ENCODE measurements around the gene ARL2BP.

DNA sequence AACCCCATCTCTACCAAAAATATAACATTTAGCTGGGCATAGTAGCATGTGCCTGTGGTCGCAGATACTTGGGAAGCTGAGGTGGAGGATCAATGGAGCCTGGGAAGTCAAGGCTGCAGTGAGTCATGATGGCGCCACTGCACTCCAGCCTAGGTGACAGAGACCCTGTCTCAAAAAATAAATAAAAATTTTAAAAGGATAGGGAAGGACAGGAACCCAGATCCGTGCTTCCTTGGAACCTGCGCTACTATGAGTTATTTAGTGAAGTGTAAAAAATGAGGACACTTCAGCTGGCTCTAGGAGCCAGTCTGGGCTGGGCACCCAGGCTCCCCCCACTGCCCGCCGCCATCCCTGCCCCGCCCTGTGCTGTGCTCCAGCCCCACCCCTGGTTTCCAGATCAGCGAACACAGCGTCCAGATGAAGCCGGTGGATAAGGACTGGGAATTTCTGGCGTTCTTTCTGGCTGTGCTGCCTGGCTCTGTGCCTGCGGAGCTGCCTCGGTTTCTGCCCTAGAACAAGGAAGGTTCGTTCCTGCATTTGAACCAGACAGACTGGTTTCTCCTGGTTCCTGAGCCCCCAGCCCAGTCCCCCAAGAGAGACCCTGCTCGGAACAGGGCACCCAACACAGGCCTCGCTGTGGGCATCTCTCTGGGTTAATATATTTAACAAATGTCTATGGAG lies 20.9 kb downstream of the ARL2BP start:
- TF ChIP-seq, protein P1, sequence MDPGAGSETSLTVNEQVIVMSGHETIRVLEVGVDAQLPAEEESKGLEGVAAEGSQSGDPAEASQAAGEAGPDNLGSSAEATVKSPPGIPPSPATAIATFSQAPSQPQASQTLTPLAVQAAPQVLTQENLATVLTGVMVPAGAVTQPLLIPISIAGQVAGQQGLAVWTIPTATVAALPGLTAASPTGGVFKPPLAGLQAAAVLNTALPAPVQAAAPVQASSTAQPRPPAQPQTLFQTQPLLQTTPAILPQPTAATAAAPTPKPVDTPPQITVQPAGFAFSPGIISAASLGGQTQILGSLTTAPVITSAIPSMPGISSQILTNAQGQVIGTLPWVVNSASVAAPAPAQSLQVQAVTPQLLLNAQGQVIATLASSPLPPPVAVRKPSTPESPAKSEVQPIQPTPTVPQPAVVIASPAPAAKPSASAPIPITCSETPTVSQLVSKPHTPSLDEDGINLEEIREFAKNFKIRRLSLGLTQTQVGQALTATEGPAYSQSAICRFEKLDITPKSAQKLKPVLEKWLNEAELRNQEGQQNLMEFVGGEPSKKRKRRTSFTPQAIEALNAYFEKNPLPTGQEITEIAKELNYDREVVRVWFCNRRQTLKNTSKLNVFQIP (CRISPR knock-in tag; IDR thresholded peaks at IDR 0.05; ENCODE audit: borderline replicate concordance, low read depth): no peak
- TF ChIP-seq ARNTL (CRISPR knock-in tag; IDR thresholded peaks at IDR 0.05; ENCODE audit: borderline replicate concordance, low read depth) (no peak), BACH2 (CRISPR knock-in tag; IDR thresholded peaks at IDR 0.05; ENCODE audit: borderline replicate concordance) (no peak), ESRRG (CRISPR knock-in tag; IDR thresholded peaks at IDR 0.05) (no peak), TOX (CRISPR knock-in tag; IDR thresholded peaks at IDR 0.05; ENCODE audit: borderline replicate concordance) (no peak), ZFP3 (CRISPR knock-in tag; IDR thresholded peaks at IDR 0.05) (no peak)
- TF ChIP-seq, protein P2, sequence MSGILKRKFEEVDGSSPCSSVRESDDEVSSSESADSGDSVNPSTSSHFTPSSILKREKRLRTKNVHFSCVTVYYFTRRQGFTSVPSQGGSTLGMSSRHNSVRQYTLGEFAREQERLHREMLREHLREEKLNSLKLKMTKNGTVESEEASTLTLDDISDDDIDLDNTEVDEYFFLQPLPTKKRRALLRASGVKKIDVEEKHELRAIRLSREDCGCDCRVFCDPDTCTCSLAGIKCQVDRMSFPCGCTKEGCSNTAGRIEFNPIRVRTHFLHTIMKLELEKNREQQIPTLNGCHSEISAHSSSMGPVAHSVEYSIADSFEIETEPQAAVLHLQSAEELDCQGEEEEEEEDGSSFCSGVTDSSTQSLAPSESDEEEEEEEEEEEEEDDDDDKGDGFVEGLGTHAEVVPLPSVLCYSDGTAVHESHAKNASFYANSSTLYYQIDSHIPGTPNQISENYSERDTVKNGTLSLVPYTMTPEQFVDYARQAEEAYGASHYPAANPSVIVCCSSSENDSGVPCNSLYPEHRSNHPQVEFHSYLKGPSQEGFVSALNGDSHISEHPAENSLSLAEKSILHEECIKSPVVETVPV (CRISPR knock-in tag; IDR thresholded peaks at IDR 0.05): no peak

Measured in SK-N-SH treated with all-trans-retinoic acid at 6 μM for 48 hours (cell line).